MCF 10A (cell line): ENCODE results near the gene GPC5. TPM values are rescaled to one million over a fixed set of nuclear protein-coding genes. Genes with fewer than 3 reads are reported as not detected.
A peak's percentile ranks its signal among the peaks of the same experiment; 100 is the strongest.

ENCODE experiments used
- Bru-seq: library from RNA; stranded (reverse); fragments of 400-500 nt; gene quantifications from one replicate; lab custom pipeline; 2021; lab: Mats Ljungman, UMichigan
- BruChase-seq, 2 experiments: library from RNA; stranded (reverse); fragments of 400-500 nt; gene quantifications; one replicate each; lab custom pipeline; 2021; lab: Mats Ljungman, UMichigan
- BruUV-seq: library from RNA; stranded (reverse); fragments of 400-500 nt; replicated peaks from 2 replicates; lab custom pipeline; 2021; lab: Mats Ljungman, UMichigan
- CTCF ChIA-PET: fragments of 300-600 bp; sonication (Branson Sonifier 250); formaldehyde crosslinking; extraction: SDS; loops from one replicate; lab custom pipeline; 2021; ENCODE audit warnings: antibody characterized with exemption, inconsistent platforms; lab: Yijun Ruan, JAX
- POLR2A ChIA-PET: fragments of 300-600, 350-650 bp; sonication (Branson Sonifier 250); formaldehyde crosslinking; extraction: SDS; loops from one replicate; lab custom pipeline; 2020; ENCODE audit warnings: antibody characterized with exemption, inconsistent platforms; lab: Yijun Ruan, JAX
- DNase-seq: peaks from one replicate; pipeline ENCODE4 v3.0.0-alpha.2; 2018; ENCODE audit not compliant: unreplicated experiment
- H3K27ac Mint-ChIP-seq: one replicate; pipeline ENCODE4 v1.8.0; 2022; ENCODE audit warnings: mild to moderate bottlenecking, low read depth, mixed read lengths; ENCODE audit not compliant: unreplicated experiment
- H3K27me3 Mint-ChIP-seq: one replicate; pipeline ENCODE4 v1.8.0; 2022; ENCODE audit warnings: mixed read lengths; ENCODE audit not compliant: insufficient read depth, unreplicated experiment
- H3K36me3 Mint-ChIP-seq: one replicate; pipeline ENCODE4 v1.8.0; 2022; ENCODE audit warnings: mild to moderate bottlenecking, moderate library complexity, mixed read lengths; ENCODE audit not compliant: insufficient read depth, unreplicated experiment
- H3K4me1 Mint-ChIP-seq: one replicate; pipeline ENCODE4 v1.8.0; 2022; ENCODE audit warnings: mixed read lengths; ENCODE audit not compliant: insufficient read depth, unreplicated experiment
- H3K4me3 Mint-ChIP-seq: one replicate; pipeline ENCODE4 v1.8.0; 2022; ENCODE audit warnings: mild to moderate bottlenecking, moderate library complexity, mixed read lengths; ENCODE audit not compliant: unreplicated experiment
- H3K9me3 Mint-ChIP-seq: one replicate; pipeline ENCODE4 v1.8.0; 2022; ENCODE audit warnings: mixed read lengths; ENCODE audit not compliant: unreplicated experiment
- CTCF ChIP-seq: fragments of 200-600 bp; IDR thresholded peaks from one replicate; pipeline ENCODE4 v1.8.0; 2022; ENCODE audit warnings: antibody characterized with exemption, mild to moderate bottlenecking; ENCODE audit not compliant: unreplicated experiment
- intact Hi-C: fragments of 100-400 bp; cut with micrococcal nuclease; formaldehyde crosslinking; loops from 2 replicates; pipeline ENCODE4 v1.14.1; 2022
- long read RNA-seq: library from polyadenylated mRNA; stranded (forward); transcript quantifications from one replicate; pipeline ENCODE4 v2.0.0, GENCODE V29; 2022
- total RNA-seq: library from RNA; stranded (reverse); gene quantifications from 2 replicates; pipeline ENCODE4 v1.2.3, GENCODE V29; 2022

Gene GPC5
- not detected in 2 replicates for total RNA-seq
- percentile 12 among the genes with signal in this experiment for Bru-seq, nascent RNA
- BruChase-seq, experiment 1, labeled RNA remaining after a 6-hour chase, result percentile 17 among the genes with signal in this experiment
- percentile 21 among the genes with signal in this experiment for BruChase-seq, experiment 2, labeled RNA remaining after a 2-hour chase
- long read RNA-seq, result 0 reads

GRCh38 chr13:91398413-91399188 lies at the start of gene GPC5:
TSS of gene GPC5 (plus strand) at chr13:91398621.
- Mint-ChIP-seq H3K4me1 (no peaks in the 10 kb centered on the region), H3K27ac (no peak within 1 kb of the TSS), H3K27me3 (peaks cover 78% of the 10 kb centered on the region), H3K9me3 (no peaks in the 10 kb centered on the region), H3K4me3 (peak within 1 kb of the TSS; percentile 42), H3K36me3 (no peaks in the 10 kb centered on the region)
- TF ChIP-seq CTCF, result no peak
- CTCF ChIA-PET, result interaction anchor here (0.6 to 1.5 kb wide), 2 partner anchors 220 to 323 kb away, joined by 3 to 5 read pairs; no protein-coding TSS in a partner anchor
- peak; percentile 47 for DNase-seq
- POLR2A ChIA-PET, result interaction anchor here (0.7 kb wide), 1 partner anchor 23 kb away, joined by 3 read pairs; no protein-coding TSS in a partner anchor
- no TSS peak for BruUV-seq
- intact Hi-C loops, result no loop called here

- CTCF ChIA-PET, result interaction anchor here (0.6 to 1.2 kb wide), 5 partner anchors 11 to 315 kb away, joined by 3 to 4 read pairs (median 3); no protein-coding TSS in a partner anchor
- DNase-seq, result peak; percentile 88
- H3K36me3 Mint-ChIP-seq, result peaks cover 51% of the 10 kb centered on the region
- H3K27me3 Mint-ChIP-seq, result peaks cover 7% of the 10 kb centered on the region
- POLR2A ChIA-PET, result interaction anchor here (0.5 to 0.9 kb wide), 3 partner anchors 9 to 358 kb away, joined by 3 to 4 read pairs (median 3); no protein-coding TSS in a partner anchor
- peak overlapping the region; percentile 92 for H3K4me3 Mint-ChIP-seq
- peak; percentile 94 for TF ChIP-seq CTCF
- peaks cover 20% of the 10 kb centered on the region for H3K4me1 Mint-ChIP-seq
- intact Hi-C loops, result loop anchor here (5.0 kb wide), 1 partner anchor 217 kb away; no protein-coding TSS in a partner anchor
- H3K27ac Mint-ChIP-seq, result peak overlapping the region; percentile 86
- no peaks in the 10 kb centered on the region for H3K9me3 Mint-ChIP-seq
- BruUV-seq, result no TSS peak
These were observed 49.5 kb upstream of the GPC5 start for GRCh38 chr13:91348906-91349435.

- H3K27me3 Mint-ChIP-seq, result no peaks in the 10 kb centered on the region
- H3K27ac Mint-ChIP-seq, result peak overlapping the region; percentile 86
- no peaks in the 10 kb centered on the region for H3K9me3 Mint-ChIP-seq
- DNase-seq, result no peak
- intact Hi-C loops, result loop anchor here (5.0 kb wide), 1 partner anchor 218 kb away; no protein-coding TSS in a partner anchor
- POLR2A ChIA-PET, result no interaction called here
- TF ChIP-seq CTCF, result no peak
- no TSS peak for BruUV-seq
- CTCF ChIA-PET, result interaction anchor here (0.6 to 1.2 kb wide), 2 partner anchors 23 to 439 kb away, joined by 3 to 4 read pairs; no protein-coding TSS in a partner anchor
- peaks cover 20% of the 10 kb centered on the region for H3K4me1 Mint-ChIP-seq
- H3K36me3 Mint-ChIP-seq, result peaks cover 63% of the 10 kb centered on the region
- H3K4me3 Mint-ChIP-seq, result peak overlapping the region; percentile 92
These were observed 48.2 kb upstream of the GPC5 start for GRCh38 chr13:91349992-91350911.
